ENCODE measurements around the gene RPN2.

GRCh38 chr20:37251825-37252477, 72.8 kb downstream of the RPN2 start:
- TF ChIP-seq CTCF (conservative IDR thresholded peaks at IDR 0.05) (no peak), EZH2 (IDR thresholded peaks at IDR 0.05; ENCODE audit: low read depth) (no peak)
